Activated CD4-positive, alpha-beta memory T cell treated with anti-CD3 and anti-CD28 coated beads, Interleukin-2, amount 10 ng/mL, durations not matched to agents 7 days and 5 days (primary cell): Measurements from ENCODE around the gene CLTA. TPM values are rescaled to one million over a fixed set of nuclear protein-coding genes. Genes with fewer than 3 reads are reported as not detected.

Experiments used
- CTCF ChIA-PET: fragments of 350-600 bp; sonication (Branson Sonifier 250); formaldehyde crosslinking; loops from one replicate; lab custom pipeline; 2021; ENCODE audit warnings: antibody characterized with exemption, inconsistent platforms; lab: Charles Lee
- POLR2A ChIA-PET: fragments of 350-600 bp; sonication (Branson Sonifier 250); formaldehyde crosslinking; loops from one replicate; lab custom pipeline; 2021; ENCODE audit warnings: antibody characterized with exemption; lab: Charles Lee
- DNase-seq: peaks from one replicate; pipeline ENCODE4 v3.0.0-alpha.2; 2020
- H3K27ac Mint-ChIP-seq: one replicate; pipeline ENCODE4 v1.8.0; 2021; ENCODE audit warnings: mild to moderate bottlenecking, mixed read lengths
- H3K27me3 Mint-ChIP-seq: one replicate; pipeline ENCODE4 v1.8.0; 2021; ENCODE audit warnings: mixed read lengths
- H3K36me3 Mint-ChIP-seq: one replicate; pipeline ENCODE4 v1.8.0; 2021; ENCODE audit warnings: low read depth, mixed read lengths
- H3K4me1 Mint-ChIP-seq: one replicate; pipeline ENCODE4 v1.8.0; 2021; ENCODE audit warnings: mixed read lengths
- H3K4me3 Mint-ChIP-seq: one replicate; pipeline ENCODE4 v1.8.0; 2021; ENCODE audit warnings: mild to moderate bottlenecking, mixed read lengths
- H3K9me3 Mint-ChIP-seq: one replicate; pipeline ENCODE4 v1.8.0; 2021; ENCODE audit warnings: mixed read lengths
- total RNA-seq, 2 experiments: library from RNA; stranded (reverse); gene quantifications; one replicate each; pipeline ENCODE4 v1.2.3, GENCODE V29; 2021

The CLTA gene
- total RNA-seq, 2 experiments from 2014 or later = 150 to 151 TPM

DNA sequence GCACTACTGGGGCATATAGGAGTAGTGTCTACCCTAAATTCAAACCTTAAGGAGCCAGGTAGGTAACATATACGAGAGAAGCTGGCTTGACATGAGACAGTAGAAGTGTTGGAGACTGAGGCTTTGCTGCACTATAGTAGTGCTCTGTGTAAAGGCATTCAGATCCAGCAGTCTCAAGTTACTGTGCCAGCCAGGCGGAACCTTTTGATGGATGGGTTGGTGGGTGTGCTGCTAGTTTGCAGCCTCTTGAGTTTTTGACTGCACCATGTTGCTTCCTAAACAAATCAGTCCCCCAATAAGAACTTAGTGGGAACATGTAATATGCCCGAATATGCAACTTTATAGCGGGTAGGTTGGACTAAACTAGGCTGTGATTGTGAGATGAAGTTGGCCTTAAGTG is 1.5 kb downstream of the CLTA start:
- peaks cover 71% of the 10 kb centered on the region for H3K4me1 Mint-ChIP-seq
- peak overlapping the region; percentile 82 for H3K4me3 Mint-ChIP-seq
- POLR2A ChIA-PET = interaction anchor here (0.9 to 6.0 kb wide), 14 partner anchors 12 to 295 kb away, joined by 3 to 86 read pairs (median 24); partner anchors contain the start of genes CCIN and GNE

DNA sequence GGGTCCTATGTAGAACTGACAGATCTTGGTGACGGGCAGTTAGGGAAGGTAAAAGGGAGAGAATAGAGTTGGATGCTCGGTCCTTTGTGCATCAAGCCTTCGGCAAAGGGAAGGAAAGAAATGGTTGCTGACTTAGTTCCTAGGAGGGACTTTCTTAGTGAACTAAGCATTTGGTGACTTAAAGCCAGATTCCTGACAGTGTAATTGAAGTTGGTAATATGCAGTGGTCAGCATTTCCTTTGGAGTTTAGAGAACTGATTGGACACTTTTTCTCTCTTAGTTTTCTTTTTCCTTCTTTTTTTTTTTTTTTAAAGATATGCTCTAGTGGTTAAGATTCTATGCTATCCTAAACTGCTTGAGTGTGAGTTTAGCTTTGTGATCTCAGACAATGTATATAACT is 2.3 kb downstream of the CLTA start:
- DNase-seq = no peak
- H3K9me3 Mint-ChIP-seq = no peaks in the 10 kb centered on the region
- H3K27me3 Mint-ChIP-seq = peaks cover 7% of the 10 kb centered on the region
- ChIA-PET CTCF (interaction anchor here (1.2 to 5.5 kb wide), 3 partner anchors 25 to 136 kb away, joined by 3 to 33 read pairs (median 4); partner anchors contain the start of genes CCIN and GLIPR2), POLR2A (interaction anchor here (0.5 to 6.0 kb wide), 7 partner anchors 11 to 1096 kb away, joined by 3 to 86 read pairs (median 18); partner anchors contain the start of gene GNE)
- H3K4me3 Mint-ChIP-seq = peak overlapping the region; percentile 82
- peaks cover 37% of the 10 kb centered on the region for H3K36me3 Mint-ChIP-seq
- no peak overlapping the region for H3K27ac Mint-ChIP-seq
- peaks cover 66% of the 10 kb centered on the region for H3K4me1 Mint-ChIP-seq

More for the DNA sequence above, 1.5 kb downstream of the CLTA start:
- Mint-ChIP-seq H3K36me3 (peaks cover 33% of the 10 kb centered on the region), H3K9me3 (no peaks in the 10 kb centered on the region), H3K27me3 (peaks cover 7% of the 10 kb centered on the region), H3K27ac (peak overlapping the region; percentile 74)
- CTCF ChIA-PET = interaction anchor here (0.6 to 5.5 kb wide), 6 partner anchors 8 to 90 kb away, joined by 3 to 61 read pairs (median 12); partner anchors contain the start of genes CCIN and GLIPR2
- no peak for DNase-seq

DNA sequence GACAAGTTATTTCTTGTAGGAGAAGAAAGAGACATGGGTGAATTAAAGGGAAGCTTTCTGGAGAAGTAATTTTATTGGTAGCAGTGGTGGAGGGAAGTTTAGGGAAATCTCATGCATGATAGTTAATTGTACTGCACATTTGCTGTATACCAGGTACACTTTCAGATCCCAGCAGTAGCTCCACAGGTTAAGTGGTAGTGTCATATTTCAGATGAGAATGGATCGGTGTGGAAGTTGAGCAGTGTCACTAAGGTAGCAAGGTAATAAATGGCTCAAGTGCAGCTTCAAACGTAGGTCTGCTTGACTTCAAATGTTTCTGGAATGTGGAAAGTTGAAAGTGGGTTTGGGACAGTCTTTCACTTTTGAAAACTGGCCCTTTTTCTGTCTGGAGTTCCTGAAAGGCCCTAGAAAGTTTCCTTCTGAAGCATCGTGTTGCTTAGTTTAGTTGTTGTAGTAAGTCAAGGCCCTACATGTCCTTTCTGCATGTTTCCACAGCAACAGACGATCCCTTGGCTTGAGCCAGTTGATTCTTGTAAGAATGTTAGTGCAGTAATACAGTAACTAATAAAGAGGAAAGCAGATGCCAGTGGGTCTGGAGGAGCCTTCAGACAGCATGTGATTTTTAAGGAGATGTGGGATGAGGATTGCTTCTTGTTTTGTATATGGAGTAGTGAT is 3.7 kb downstream of the CLTA start:
- peak overlapping the region; percentile 6 for H3K27ac Mint-ChIP-seq
- H3K27me3 Mint-ChIP-seq = no peaks in the 10 kb centered on the region
- peaks cover 46% of the 10 kb centered on the region for H3K36me3 Mint-ChIP-seq
- ChIA-PET POLR2A (interaction anchor here (2.0 to 6.0 kb wide), 2 partner anchors 10 to 64 kb away, joined by 5 to 86 read pairs; partner anchors contain the start of gene GNE), CTCF (interaction anchor here (0.6 to 1.5 kb wide), 3 partner anchors 53 to 134 kb away, joined by 3 to 4 read pairs (median 3); no protein-coding TSS in a partner anchor)
- H3K4me1 Mint-ChIP-seq = peaks cover 56% of the 10 kb centered on the region
- peak overlapping the region; percentile 21 for H3K4me3 Mint-ChIP-seq
- no peak for DNase-seq
- H3K9me3 Mint-ChIP-seq = no peaks in the 10 kb centered on the region

DNA sequence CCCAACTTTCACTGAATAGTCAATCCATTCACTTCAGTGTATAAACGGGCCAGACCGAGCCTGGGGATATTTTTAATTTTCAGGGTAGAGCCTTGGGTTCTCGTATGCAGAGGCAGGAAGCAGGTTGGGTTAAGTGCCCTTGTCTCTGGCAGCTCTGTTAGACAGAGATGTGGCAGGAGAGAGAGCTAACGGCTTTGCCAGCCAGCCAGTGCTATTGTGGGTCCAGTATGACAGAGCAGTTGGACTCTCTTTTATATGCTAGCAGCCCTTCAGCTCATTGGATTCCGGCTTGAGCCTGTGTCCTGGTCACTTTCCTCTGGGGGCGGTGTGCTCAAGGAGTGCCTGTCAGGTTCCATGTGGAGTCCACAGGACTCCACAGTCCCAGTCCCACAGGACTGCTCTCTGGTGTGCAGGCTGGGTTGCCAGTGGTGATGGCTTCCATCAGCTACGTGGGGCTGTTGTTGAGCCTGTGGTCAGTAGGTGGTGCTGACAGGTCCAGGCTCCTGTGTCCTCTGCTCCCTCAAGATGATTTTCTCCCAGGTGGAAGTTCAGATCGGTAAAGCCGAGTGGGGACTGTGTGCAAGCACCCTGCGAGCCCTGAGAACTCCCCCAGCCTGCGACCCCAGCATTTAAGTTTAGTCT is 14.3 kb downstream of the CLTA start:
- DNase-seq = no peak
- peak overlapping the region; percentile 49 for H3K27ac Mint-ChIP-seq
- ChIA-PET POLR2A (interaction anchor here (1.3 to 8.7 kb wide), 3 partner anchors 8 to 13 kb away, joined by 3 to 86 read pairs (median 7); partner anchors contain the start of gene CLTA), CTCF (interaction anchor here (1.4 to 1.9 kb wide), 3 partner anchors 14 to 103 kb away, joined by 4 to 6 read pairs (median 5); partner anchors contain the start of gene CLTA)
- H3K4me3 Mint-ChIP-seq = no peak overlapping the region
- peaks cover 86% of the 10 kb centered on the region for H3K36me3 Mint-ChIP-seq
- H3K27me3 Mint-ChIP-seq = no peaks in the 10 kb centered on the region
- no peaks in the 10 kb centered on the region for H3K9me3 Mint-ChIP-seq
- peaks cover 58% of the 10 kb centered on the region for H3K4me1 Mint-ChIP-seq

DNA sequence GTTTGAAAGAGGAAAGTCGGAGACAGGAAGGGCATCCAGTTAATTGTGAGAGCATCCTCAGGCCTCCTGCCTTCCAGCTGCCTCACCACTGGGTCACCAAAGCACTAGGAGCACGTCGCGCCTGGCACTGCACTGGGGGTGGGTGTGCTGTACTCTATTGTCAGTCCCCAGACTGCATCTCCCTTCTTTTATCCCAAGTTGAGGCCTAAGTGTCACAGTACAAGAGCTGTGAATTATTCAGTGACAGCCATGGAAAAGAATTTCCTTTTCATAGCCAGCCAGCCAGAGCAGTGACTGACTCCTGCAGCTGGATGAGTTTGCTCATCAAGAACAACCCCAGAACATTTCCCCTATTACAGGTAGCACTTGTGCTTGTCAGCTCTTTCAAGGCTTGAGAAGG is 16.3 kb downstream of the CLTA start:
- H3K36me3 Mint-ChIP-seq = peaks cover 95% of the 10 kb centered on the region
- peak overlapping the region; percentile 87 for H3K27ac Mint-ChIP-seq
- no peaks in the 10 kb centered on the region for H3K27me3 Mint-ChIP-seq
- ChIA-PET POLR2A (interaction anchor here (1.8 to 8.7 kb wide), 3 partner anchors 10 to 15 kb away, joined by 6 to 86 read pairs (median 7); partner anchors contain the start of gene CLTA), CTCF (interaction anchor here (2.3 kb wide), 1 partner anchor 123 kb away, joined by 5 read pairs; no protein-coding TSS in a partner anchor)
- no peak for DNase-seq
- no peak overlapping the region for H3K4me3 Mint-ChIP-seq
- H3K4me1 Mint-ChIP-seq = peaks cover 61% of the 10 kb centered on the region
- no peaks in the 10 kb centered on the region for H3K9me3 Mint-ChIP-seq

DNA sequence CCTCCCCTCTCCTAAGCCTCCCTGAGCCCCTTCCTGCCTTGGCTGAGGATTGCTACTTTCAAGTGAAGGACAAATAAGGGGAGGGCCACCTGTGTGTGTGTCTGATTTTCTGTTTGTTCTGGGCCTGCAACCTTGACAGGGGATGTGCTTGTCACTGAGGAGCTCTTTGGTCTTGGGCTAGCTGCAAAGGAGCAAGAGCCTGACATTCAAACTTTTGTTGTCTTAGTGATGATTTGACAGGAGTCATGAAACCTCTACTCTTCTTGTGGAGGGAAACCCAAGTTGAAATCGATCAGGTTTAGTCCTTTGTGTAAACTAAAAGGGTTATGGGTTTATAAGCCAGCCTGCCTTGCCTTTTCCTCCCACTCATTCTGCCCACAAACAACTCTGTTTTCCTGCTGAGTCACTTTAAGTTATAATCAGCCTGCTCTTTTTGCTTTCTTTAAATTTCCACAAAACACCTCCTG is 16.9 kb downstream of the CLTA start:
- no peak for DNase-seq
- Mint-ChIP-seq H3K27ac (peak overlapping the region; percentile 87), H3K36me3 (peaks cover 94% of the 10 kb centered on the region), H3K9me3 (no peaks in the 10 kb centered on the region), H3K27me3 (no peaks in the 10 kb centered on the region), H3K4me1 (peaks cover 61% of the 10 kb centered on the region), H3K4me3 (peak overlapping the region; percentile 5)
- CTCF ChIA-PET = interaction anchor here (2.3 kb wide), 1 partner anchor 122 kb away, joined by 5 read pairs; no protein-coding TSS in a partner anchor
- POLR2A ChIA-PET = interaction anchor here (1.8 to 8.7 kb wide), 2 partner anchors 11 to 16 kb away, joined by 6 to 86 read pairs; partner anchors contain the start of gene CLTA

DNA sequence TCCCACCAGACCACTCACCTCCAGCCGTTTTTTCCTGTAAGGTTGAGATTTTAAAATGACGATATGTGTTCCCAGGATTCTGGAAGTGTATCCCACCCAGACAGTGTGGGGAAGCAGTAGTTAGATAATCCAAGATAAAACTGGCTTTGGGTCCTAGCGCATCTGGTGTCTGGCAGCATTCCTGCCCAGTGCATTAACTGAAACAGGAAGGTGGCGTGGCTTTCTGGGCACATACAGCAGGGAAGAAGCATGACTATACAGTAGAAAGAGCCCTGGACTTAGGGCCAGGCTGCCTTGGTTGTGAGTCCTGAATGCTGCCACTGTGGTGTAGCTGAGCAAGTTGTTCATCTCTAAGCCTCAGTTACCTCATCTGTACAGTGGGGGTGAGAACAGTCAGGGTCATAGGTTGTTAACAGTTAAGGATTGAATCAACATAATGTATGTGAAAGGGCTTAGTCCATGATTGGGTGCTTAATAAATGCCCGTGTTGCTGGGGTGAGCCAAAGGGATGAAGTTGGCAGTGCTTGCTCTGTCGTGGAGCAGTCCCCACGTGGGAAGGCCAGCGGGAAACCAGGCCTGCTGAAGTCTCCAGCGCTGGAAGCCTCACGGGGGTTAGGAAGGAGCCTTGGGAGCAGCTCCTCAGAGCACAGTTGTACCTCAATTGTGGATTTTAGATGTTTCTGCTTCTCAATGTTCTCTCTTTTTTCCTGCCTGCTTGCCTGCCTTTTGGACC is 18.0 kb downstream of the CLTA start:
- Mint-ChIP-seq H3K4me1 (peaks cover 62% of the 10 kb centered on the region), H3K4me3 (no peak overlapping the region), H3K36me3 (peaks cover 94% of the 10 kb centered on the region), H3K27me3 (no peaks in the 10 kb centered on the region), H3K27ac (peak overlapping the region; percentile 51), H3K9me3 (no peaks in the 10 kb centered on the region)
- DNase-seq = no peak
- POLR2A ChIA-PET = interaction anchor here (1.2 to 8.7 kb wide), 4 partner anchors 10 to 50 kb away, joined by 3 to 86 read pairs (median 28); partner anchors contain the start of genes CLTA and GNE
- CTCF ChIA-PET = interaction anchor here (0.5 to 2.3 kb wide), 3 partner anchors 18 to 280 kb away, joined by 3 to 7 read pairs (median 5); partner anchors contain the start of gene CLTA

DNA sequence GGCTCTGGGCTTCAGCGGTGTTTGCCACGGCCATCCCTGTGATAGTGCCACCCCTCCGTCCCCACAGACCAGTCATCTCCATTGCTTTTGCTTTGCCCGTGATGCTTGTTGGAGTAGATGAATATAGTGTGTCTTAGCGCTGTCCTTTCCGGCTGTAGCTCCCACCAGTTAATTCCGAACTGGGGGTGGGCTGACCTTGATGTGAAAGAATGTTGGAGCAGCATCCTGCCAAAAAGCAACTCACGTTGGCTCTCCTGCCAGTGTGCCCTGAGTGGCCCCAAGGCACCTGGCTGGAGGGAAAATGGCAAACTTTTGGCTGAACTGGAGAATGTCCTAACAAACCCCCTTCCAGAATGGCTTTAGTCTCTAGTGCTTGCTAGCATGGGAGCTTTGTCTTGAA is 20.0 kb downstream of the CLTA start:
- POLR2A ChIA-PET = interaction anchor here (6.1 kb wide), 1 partner anchor 20 kb away, joined by 49 read pairs; the partner anchor contains the start of gene CLTA
- Mint-ChIP-seq H3K9me3 (no peaks in the 10 kb centered on the region), H3K4me1 (peaks cover 62% of the 10 kb centered on the region), H3K4me3 (no peak overlapping the region), H3K27ac (no peak overlapping the region), H3K27me3 (no peaks in the 10 kb centered on the region), H3K36me3 (peaks cover 89% of the 10 kb centered on the region)
- DNase-seq = no peak
- CTCF ChIA-PET = interaction anchor here (1.6 kb wide), 1 partner anchor 20 kb away, joined by 7 read pairs; the partner anchor contains the start of gene CLTA

DNA sequence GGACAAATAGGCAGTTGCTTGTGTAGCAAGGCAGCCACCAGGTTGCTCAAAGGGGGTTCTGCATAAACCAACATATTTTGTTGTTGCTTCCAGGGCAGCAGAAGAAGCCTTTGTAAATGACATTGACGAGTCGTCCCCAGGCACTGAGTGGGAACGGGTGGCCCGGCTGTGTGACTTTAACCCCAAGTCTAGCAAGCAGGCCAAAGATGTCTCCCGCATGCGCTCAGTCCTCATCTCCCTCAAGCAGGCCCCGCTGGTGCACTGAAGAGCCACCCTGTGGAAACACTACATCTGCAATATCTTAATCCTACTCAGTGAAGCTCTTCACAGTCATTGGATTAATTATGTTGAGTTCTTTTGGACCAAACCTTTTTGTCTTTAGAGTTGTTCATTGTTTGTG is 20.8 kb downstream of the CLTA start:
- Mint-ChIP-seq H3K9me3 (no peaks in the 10 kb centered on the region), H3K27ac (no peak overlapping the region), H3K4me1 (peaks cover 61% of the 10 kb centered on the region), H3K27me3 (no peaks in the 10 kb centered on the region), H3K4me3 (no peak overlapping the region), H3K36me3 (peaks cover 89% of the 10 kb centered on the region)
- POLR2A ChIA-PET = interaction anchor here (6.1 kb wide), 1 partner anchor 21 kb away, joined by 49 read pairs; the partner anchor contains the start of gene CLTA
- CTCF ChIA-PET = no interaction called here
- DNase-seq = no peak

DNA sequence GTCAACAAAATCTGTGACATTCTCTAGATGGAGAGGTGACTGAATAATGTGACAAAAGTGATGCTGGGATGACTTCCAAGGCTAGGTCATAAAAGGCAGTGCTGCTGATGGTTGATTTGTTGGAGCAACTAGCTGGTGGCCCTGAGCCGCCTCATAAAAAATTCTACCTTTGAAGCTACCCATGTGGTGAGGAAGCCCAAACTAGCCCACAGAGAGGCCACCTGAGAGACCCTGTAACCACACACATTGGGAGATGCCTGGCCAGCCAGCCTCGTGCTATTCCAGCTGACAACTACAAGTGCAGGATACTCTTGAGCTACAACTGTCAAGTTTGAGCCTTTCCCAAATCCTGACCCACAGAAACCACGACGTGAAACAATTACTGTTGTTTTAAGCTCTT is 22.7 kb downstream of the CLTA start:
- no peaks in the 10 kb centered on the region for H3K9me3 Mint-ChIP-seq
- H3K27ac Mint-ChIP-seq = no peak overlapping the region
- no peaks in the 10 kb centered on the region for H3K27me3 Mint-ChIP-seq
- H3K4me1 Mint-ChIP-seq = peaks cover 60% of the 10 kb centered on the region
- peaks cover 84% of the 10 kb centered on the region for H3K36me3 Mint-ChIP-seq
- ChIA-PET CTCF (interaction anchor here (0.6 to 1.9 kb wide), 3 partner anchors 9 to 23 kb away, joined by 3 to 5 read pairs (median 3); partner anchors contain the start of gene CLTA), POLR2A (interaction anchor here (6.1 kb wide), 1 partner anchor 23 kb away, joined by 49 read pairs; the partner anchor contains the start of gene CLTA)
- H3K4me3 Mint-ChIP-seq = no peak overlapping the region
- no peak for DNase-seq

DNA sequence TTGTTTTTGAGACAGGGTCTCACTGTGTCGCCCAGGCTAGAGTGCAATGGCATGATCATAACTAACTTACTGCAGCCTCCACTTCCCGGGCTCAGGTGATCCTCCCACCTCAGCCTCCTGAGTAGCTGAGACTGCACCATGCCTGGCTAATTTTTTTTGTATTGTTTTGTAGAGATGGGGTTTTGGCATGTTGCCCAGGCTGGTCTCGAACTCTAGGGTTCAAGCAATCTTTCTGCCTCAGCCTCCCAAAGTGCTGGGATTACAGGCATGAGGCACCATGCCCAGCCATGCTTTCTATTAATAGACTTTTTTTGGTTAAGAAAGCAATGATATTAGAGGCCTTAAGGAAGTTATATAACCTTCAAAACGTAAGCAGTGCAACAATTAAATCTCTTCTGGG is 23.3 kb downstream of the CLTA start:
- Mint-ChIP-seq H3K27me3 (no peaks in the 10 kb centered on the region), H3K36me3 (peaks cover 84% of the 10 kb centered on the region), H3K27ac (no peak overlapping the region), H3K4me3 (no peak overlapping the region), H3K9me3 (no peaks in the 10 kb centered on the region), H3K4me1 (peaks cover 60% of the 10 kb centered on the region)
- DNase-seq = no peak
- ChIA-PET POLR2A (interaction anchor here (6.1 kb wide), 1 partner anchor 23 kb away, joined by 49 read pairs; the partner anchor contains the start of gene CLTA), CTCF (interaction anchor here (1.7 kb wide), 1 partner anchor 10 kb away, joined by 3 read pairs; no protein-coding TSS in a partner anchor)
